T47D (cell line): ENCODE measurements around the gene FAM47B.

Experiments
- DNase-seq, 2 experiments: peaks; one replicate each; pipeline versions ENCODE4 v3.0.0 to v3.0.0-alpha.2; 2011 to 2012; ENCODE audit warnings: low read depth in 1 of 2, low spot score in 1 of 2
- JUND ChIP-seq: IDR thresholded peaks from 2 replicates; pipeline ENCODE4 v1.6.1; 2012; ENCODE audit warnings: low read depth
- in situ Hi-C: cut with HindIII; loops from 2 replicates; pipeline ENCODE4 v1.10.0; 2016; ENCODE audit warnings: low sequenced_read_pairs, low pct_unique_long_range_greater_than_20kb

Gene FAM47B

GRCh38 chrX:34942496-34942895, at the start of gene FAM47B:
Gene FAM47B (plus strand): TSS chrX:34942796. CDS start chrX:34942832, 36 bp downstream.
- TF ChIP-seq JUND: no peak
- DNase-seq: no peak
- in situ Hi-C loops: no loop called here

- in situ Hi-C loops: no loop called here
- peak; percentile 2 to 37 for DNase-seq
- TF ChIP-seq JUND: no peak
Observed at GRCh38 chrX:34893741-34894140, 48.9 kb upstream of the FAM47B start.

- DNase-seq: no peak
- in situ Hi-C loops: no loop called here
- TF ChIP-seq JUND: no peak
Observed at GRCh38 chrX:34900691-34901090, 41.9 kb upstream of the FAM47B start.

GRCh38 chrX:34901761-34902160, 40.8 kb upstream of the FAM47B start:
- in situ Hi-C loops: no loop called here
- DNase-seq: no peak
- TF ChIP-seq JUND: no peak

GRCh38 chrX:34903316-34903715, 39.3 kb upstream of the FAM47B start:
- DNase-seq: no peak
- in situ Hi-C loops: no loop called here
- no peak for TF ChIP-seq JUND

- DNase-seq: no peak
- in situ Hi-C loops: no loop called here
- TF ChIP-seq JUND: no peak
Observed at GRCh38 chrX:34909151-34909550, 33.4 kb upstream of the FAM47B start.

- TF ChIP-seq JUND: no peak
- in situ Hi-C loops: no loop called here
- no peak for DNase-seq
Observed at GRCh38 chrX:34915463-34916225, 27.0 kb upstream of the FAM47B start.

- TF ChIP-seq JUND: no peak
- in situ Hi-C loops: no loop called here
Observed at GRCh38 chrX:34917146-34917545, 25.4 kb upstream of the FAM47B start.

GRCh38 chrX:34918091-34918736, 24.4 kb upstream of the FAM47B start:
- in situ Hi-C loops: no loop called here
- DNase-seq: no peak
- TF ChIP-seq JUND: no peak

More at GRCh38 chrX:34917146-34917545, 25.4 kb upstream of the FAM47B start:
- no peak for DNase-seq

- in situ Hi-C loops: no loop called here
- TF ChIP-seq JUND: no peak
- DNase-seq: peak; percentile 6 to 60
Observed at GRCh38 chrX:34918856-34919255, 23.7 kb upstream of the FAM47B start.

- TF ChIP-seq JUND: no peak
- in situ Hi-C loops: no loop called here
Observed at GRCh38 chrX:34927866-34928265, 14.7 kb upstream of the FAM47B start.

GRCh38 chrX:34943235-34943634, 639 bp downstream of the FAM47B start:
- TF ChIP-seq JUND: no peak
- no peak for DNase-seq
- in situ Hi-C loops: no loop called here

More at GRCh38 chrX:34927866-34928265, 14.7 kb upstream of the FAM47B start:
- no peak for DNase-seq

GRCh38 chrX:34956916-34957315, 14.3 kb downstream of the FAM47B start:
- TF ChIP-seq JUND: no peak
- DNase-seq: no peak
- in situ Hi-C loops: no loop called here
